ENCODE measurements around the gene MAP2K5. TPM values are rescaled to one million over a fixed set of nuclear protein-coding genes. Genes with fewer than 3 reads are reported as not detected.

Gene MAP2K5
- total and polyA plus RNA-seq, 10 of the 15 experiments (the other 5 are each of a cell fraction or from before 2014, with no cell fraction given) = 1.3 to 19.4 (median 9.6) TPM

DNA sequence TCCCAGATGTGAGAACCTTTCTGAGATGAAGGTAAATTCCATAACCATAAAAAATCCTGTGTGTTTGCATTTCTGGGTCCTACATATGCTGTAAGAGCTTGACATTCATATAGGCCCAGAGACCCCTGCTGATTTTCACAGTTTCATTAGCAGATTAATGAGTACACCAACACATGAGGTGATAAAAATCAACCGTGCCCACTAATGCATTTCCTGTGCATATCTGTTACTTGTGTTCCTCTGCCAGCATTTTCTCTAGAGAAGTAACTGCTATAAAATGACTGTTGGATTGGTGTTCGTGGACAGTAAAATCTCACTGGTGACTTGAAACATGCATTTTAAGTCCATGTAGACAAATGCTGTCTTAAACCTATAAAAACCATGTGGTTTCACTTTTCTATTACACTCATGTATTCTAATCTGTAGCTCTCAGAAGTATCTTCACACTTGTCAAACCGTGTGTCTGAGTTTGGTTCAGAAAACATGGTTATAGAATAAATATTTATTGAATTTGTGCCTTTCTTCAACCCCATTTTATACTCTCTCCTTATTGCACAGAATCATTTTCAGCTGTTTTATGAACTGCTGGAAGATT lies 14.6 kb downstream of the MAP2K5 start (continued):
- TF ChIP-seq, protein P1, sequence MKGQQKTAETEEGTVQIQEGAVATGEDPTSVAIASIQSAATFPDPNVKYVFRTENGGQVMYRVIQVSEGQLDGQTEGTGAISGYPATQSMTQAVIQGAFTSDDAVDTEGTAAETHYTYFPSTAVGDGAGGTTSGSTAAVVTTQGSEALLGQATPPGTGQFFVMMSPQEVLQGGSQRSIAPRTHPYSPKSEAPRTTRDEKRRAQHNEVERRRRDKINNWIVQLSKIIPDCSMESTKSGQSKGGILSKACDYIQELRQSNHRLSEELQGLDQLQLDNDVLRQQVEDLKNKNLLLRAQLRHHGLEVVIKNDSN (IDR thresholded peaks at IDR 0.05; ENCODE audit: borderline replicate concordance, extremely low read length, insufficient read depth, low read depth, low read length) = no peak
- TF ChIP-seq BACH1 (IDR thresholded peaks at IDR 0.05; ENCODE audit: borderline replicate concordance) (no peak), SREBF2 (IDR thresholded peaks at IDR 0.05; ENCODE audit: low read length) (no peak), SMAD5 (IDR thresholded peaks at IDR 0.05; ENCODE audit: low read depth) (no peak)
- TF ChIP-seq, protein P2, sequence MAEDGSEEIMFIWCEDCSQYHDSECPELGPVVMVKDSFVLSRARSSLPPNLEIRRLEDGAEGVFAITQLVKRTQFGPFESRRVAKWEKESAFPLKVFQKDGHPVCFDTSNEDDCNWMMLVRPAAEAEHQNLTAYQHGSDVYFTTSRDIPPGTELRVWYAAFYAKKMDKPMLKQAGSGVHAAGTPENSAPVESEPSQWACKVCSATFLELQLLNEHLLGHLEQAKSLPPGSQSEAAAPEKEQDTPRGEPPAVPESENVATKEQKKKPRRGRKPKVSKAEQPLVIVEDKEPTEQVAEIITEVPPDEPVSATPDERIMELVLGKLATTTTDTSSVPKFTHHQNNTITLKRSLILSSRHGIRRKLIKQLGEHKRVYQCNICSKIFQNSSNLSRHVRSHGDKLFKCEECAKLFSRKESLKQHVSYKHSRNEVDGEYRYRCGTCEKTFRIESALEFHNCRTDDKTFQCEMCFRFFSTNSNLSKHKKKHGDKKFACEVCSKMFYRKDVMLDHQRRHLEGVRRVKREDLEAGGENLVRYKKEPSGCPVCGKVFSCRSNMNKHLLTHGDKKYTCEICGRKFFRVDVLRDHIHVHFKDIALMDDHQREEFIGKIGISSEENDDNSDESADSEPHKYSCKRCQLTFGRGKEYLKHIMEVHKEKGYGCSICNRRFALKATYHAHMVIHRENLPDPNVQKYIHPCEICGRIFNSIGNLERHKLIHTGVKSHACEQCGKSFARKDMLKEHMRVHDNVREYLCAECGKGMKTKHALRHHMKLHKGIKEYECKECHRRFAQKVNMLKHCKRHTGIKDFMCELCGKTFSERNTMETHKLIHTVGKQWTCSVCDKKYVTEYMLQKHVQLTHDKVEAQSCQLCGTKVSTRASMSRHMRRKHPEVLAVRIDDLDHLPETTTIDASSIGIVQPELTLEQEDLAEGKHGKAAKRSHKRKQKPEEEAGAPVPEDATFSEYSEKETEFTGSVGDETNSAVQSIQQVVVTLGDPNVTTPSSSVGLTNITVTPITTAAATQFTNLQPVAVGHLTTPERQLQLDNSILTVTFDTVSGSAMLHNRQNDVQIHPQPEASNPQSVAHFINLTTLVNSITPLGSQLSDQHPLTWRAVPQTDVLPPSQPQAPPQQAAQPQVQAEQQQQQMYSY (CRISPR knock-in tag; IDR thresholded peaks at IDR 0.05) = no peak

DNA sequence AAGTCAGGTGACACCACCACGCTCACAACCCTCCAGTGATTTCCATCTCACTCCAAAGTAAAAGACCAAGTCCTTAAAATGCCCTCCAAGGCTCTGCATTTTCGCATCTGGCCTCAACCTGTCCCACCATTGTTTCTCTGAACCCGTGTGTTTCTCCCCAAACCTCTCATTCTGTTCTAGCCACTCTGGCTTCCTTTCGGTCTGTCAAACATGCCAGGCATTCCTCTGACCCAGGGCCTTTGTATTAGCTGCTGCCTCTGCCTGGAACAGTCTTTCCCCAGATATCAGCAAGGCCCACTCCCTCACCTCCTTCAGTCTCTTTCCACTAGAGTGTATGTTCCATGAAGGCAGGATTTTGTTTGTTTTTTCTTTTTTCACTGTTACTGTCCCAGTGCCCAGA lies 16.0 kb downstream of the MAP2K5 start:
- Histone ChIP-seq H3K9me3 (replicated peaks; ENCODE audit: control insufficient read depth, insufficient read depth, low read length) (peaks cover 4% of the 10 kb centered on the region; the same call in 2 of the 3 replicates), H3K79me2 (ENCODE audit: control insufficient read depth, insufficient read depth, low read length) (peaks cover 2% of the 10 kb centered on the region; the same call in 1 of the 2 replicates), H3K4me1 (ENCODE audit: control insufficient read depth, insufficient read depth, low read length) (peaks cover 22% of the 10 kb centered on the region), H4K20me1 (ENCODE audit: control insufficient read depth, insufficient read depth) (no peaks in the 10 kb centered on the region), H2AFZ (ENCODE audit: control insufficient read depth, low read depth, low read length) (no peak overlapping the region), H3K27me3 (replicated peaks in 1 of 2; ENCODE audit: control insufficient read depth in 2 of 2, insufficient read depth in 2 of 2, low read length in 1 of 2) (no peaks in the 10 kb centered on the region), H3K4me2 (ENCODE audit: control insufficient read depth, insufficient read depth) (no peak overlapping the region), H3K9ac (ENCODE audit: control insufficient read depth, insufficient read depth, low read length) (no peak overlapping the region), H3K4me3 (no peak overlapping the region), H3K27ac (ENCODE audit: control insufficient read depth, insufficient read depth) (no peak overlapping the region), H3K36me3 (ENCODE audit: control insufficient read depth in 2 of 2, insufficient read depth in 2 of 2, low read length in 1 of 2) (no peaks in the 10 kb centered on the region)
- ChIA-PET RAD21 (ENCODE audit: unreplicated experiment) (interaction anchor here (1.2 to 1.3 kb wide), 3 partner anchors 10 to 48 kb away, joined by 3 read pairs; no protein-coding TSS in a partner anchor), CTCF (interaction anchor here (0.7 kb wide), 1 partner anchor 57 kb away, joined by 3 read pairs; no protein-coding TSS in a partner anchor), SMC1A (ENCODE audit: uncharacterized antibody, unreplicated experiment) (interaction anchor here (1.0 to 5.7 kb wide), 5 partner anchors 8 to 63 kb away, joined by 6 to 21 read pairs (median 12); partner anchors contain the start of gene C15orf61), POLR2A (no interaction called here)
- in situ Hi-C loops (cut with MboI) = no loop called here
- FAIRE-seq (no peak), ATAC-seq (no peak), DNase-seq (ENCODE audit: low read depth, low spot score) (no peak)
- no TSS peak for BruUV-seq (replicated peaks)
- intact Hi-C loops (cut with micrococcal nuclease; ENCODE audit: unreplicated experiment) = no loop called here
- 99% methylated on average over 4 of the region's 4 CpGs for WGBS (ENCODE audit: insufficient coverage, insufficient replicate concordance, low lambda C conversion rate, missing lambda C conversion rate)
- TF ChIP-seq, protein P3, sequence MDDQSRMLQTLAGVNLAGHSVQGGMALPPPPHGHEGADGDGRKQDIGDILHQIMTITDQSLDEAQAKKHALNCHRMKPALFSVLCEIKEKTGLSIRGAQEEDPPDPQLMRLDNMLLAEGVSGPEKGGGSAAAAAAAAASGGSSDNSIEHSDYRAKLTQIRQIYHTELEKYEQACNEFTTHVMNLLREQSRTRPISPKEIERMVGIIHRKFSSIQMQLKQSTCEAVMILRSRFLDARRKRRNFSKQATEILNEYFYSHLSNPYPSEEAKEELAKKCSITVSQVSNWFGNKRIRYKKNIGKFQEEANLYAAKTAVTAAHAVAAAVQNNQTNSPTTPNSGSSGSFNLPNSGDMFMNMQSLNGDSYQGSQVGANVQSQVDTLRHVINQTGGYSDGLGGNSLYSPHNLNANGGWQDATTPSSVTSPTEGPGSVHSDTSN (IDR thresholded peaks at IDR 0.05; ENCODE audit: insufficient replicate concordance, low read depth, low read length) = no peak
- TF ChIP-seq MEF2B (IDR thresholded peaks at IDR 0.05; ENCODE audit: partially characterized antibody, poor library complexity, severe bottlenecking) (no peak), NFYB (IDR thresholded peaks at IDR 0.05; ENCODE audit: insufficient read depth, low read depth, low read length) (no peak), JUNB (IDR thresholded peaks at IDR 0.05) (no peak), WRNIP1 (IDR thresholded peaks at IDR 0.05; ENCODE audit: borderline replicate concordance, low read depth, low read length) (no peak), TCF7 (IDR thresholded peaks at IDR 0.05; ENCODE audit: borderline replicate concordance) (no peak), SUZ12 (IDR thresholded peaks at IDR 0.05; ENCODE audit: unreplicated experiment) (no peak)
- TF ChIP-seq, protein P4, sequence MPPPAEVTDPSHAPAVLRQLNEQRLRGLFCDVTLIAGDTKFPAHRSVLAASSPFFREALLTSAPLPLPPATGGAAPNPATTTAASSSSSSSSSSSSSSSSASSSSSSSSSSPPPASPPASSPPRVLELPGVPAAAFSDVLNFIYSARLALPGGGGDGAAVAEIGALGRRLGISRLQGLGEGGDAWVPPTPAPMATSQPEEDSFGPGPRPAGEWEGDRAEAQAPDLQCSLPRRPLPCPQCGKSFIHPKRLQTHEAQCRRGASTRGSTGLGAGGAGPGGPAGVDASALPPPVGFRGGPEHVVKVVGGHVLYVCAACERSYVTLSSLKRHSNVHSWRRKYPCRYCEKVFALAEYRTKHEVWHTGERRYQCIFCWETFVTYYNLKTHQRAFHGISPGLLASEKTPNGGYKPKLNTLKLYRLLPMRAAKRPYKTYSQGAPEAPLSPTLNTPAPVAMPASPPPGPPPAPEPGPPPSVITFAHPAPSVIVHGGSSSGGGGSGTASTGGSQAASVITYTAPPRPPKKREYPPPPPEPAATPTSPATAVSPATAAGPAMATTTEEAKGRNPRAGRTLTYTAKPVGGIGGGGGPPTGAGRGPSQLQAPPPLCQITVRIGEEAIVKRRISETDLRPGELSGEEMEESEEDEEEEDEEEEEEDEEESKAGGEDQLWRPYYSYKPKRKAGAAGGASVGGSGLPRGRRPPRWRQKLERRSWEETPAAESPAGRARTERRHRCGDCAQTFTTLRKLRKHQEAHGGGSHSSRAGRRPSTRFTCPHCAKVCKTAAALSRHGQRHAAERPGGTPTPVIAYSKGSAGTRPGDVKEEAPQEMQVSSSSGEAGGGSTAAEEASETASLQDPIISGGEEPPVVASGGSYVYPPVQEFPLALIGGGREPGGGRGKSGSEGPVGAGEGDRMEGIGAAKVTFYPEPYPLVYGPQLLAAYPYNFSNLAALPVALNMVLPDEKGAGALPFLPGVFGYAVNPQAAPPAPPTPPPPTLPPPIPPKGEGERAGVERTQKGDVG (CRISPR knock-in tag; IDR thresholded peaks at IDR 0.05) = no peak

All from GM12878 (cell line).